ENCODE measurements around the gene TTC23. TPM values are rescaled to one million over a fixed set of nuclear protein-coding genes. Genes with fewer than 3 reads are reported as not detected.

Gene TTC23
- total and polyA plus RNA-seq, 2 donors (not counting 3 experiments of a cell fraction or from before 2014, with no cell fraction given) = 4.1 to 27.3 TPM

- intact Hi-C loops (cut with micrococcal nuclease) = loop anchor here (2.0 kb wide), 1 partner anchor 316 kb away; no protein-coding TSS in a partner anchor
- CTCF ChIA-PET = interaction anchor here (1.9 to 3.0 kb wide), 3 partner anchors 22 to 454 kb away, joined by 4 to 16 read pairs (median 8); partner anchors contain the start of gene SYNM
- Histone ChIP-seq H4K20me1 (replicated peaks; ENCODE audit: control insufficient read depth, extremely low read depth, insufficient read depth, low read length) (no peaks in the 10 kb centered on the region), H3K9me3 (replicated peaks; ENCODE audit: control insufficient read depth, insufficient read depth, low read length) (no peaks in the 10 kb centered on the region), H3K9me1 (replicated peaks; ENCODE audit: control insufficient read depth, extremely low read depth, insufficient read depth, low read length) (no peaks in the 10 kb centered on the region), H3K27ac (ENCODE audit: insufficient read depth, low read depth, low read length) (peak overlapping the region; percentile 89), H3K36me3 (ENCODE audit: control insufficient read depth in 2 of 2, extremely low read depth in 1 of 2, insufficient read depth in 2 of 2, low read length in 2 of 2) (no peaks in the 10 kb centered on the region), H3K27me3 (ENCODE audit: control insufficient read depth in 2 of 2, insufficient read depth in 2 of 2, low read length in 2 of 2) (no peaks in the 10 kb centered on the region), H3K9ac (replicated peaks; ENCODE audit: extremely low read depth, insufficient read depth, low read length) (peak overlapping the region; percentile 97), H2AFZ (ENCODE audit: low read depth, low read length) (peak overlapping the region; percentile 79), H3K4me1 (ENCODE audit: control insufficient read depth, extremely low read depth, insufficient read depth, low read length) (peaks cover 30% of the 10 kb centered on the region), H3K4me3 (replicated peaks in 1 of 3; ENCODE audit: insufficient read depth in 1 of 3, low read depth in 1 of 3, low read length in 3 of 3) (peak overlapping the region; percentile 77 to 100 (median 77)), H3K79me2 (ENCODE audit: control insufficient read depth, insufficient read depth, low read length) (peaks cover 27% of the 10 kb centered on the region), H3K4me2 (ENCODE audit: insufficient read depth, low read length) (peak overlapping the region; percentile 80)
- no TSS peak for BruUV-seq (replicated peaks)
- TF ChIP-seq FOS (IDR thresholded peaks at IDR 0.05; ENCODE audit: borderline replicate concordance, insufficient read depth, low read length) (no peak), MAX (IDR thresholded peaks at IDR 0.05; ENCODE audit: insufficient read depth, insufficient read length) (no peak), EZH2 (IDR thresholded peaks at IDR 0.05; ENCODE audit: borderline replicate concordance, low read depth, low read length, severe bottlenecking) (no peak)
- POLR2A ChIA-PET = no interaction called here
- DNase-seq (ENCODE audit: low read depth, low spot score) (no peak), FAIRE-seq (no peak)
- dilution Hi-C loops (cut with MboI; ENCODE audit: extremely low pct_ligation_motif_present, low sequenced_read_pairs) = no loop called here
Measured at GRCh38 chr15:99250494-99250856, 1.1 kb upstream of the TTC23 start.

- DNase-seq (ENCODE audit: low read depth, low spot score) (no peak), FAIRE-seq (no peak)
- peak overlapping the region; percentile 100 for H3K9ac ChIP-seq (replicated peaks; ENCODE audit: extremely low read depth, insufficient read depth, low read length)
- BruUV-seq (replicated peaks) = TSS peak; percentile 15
- H3K9me1 ChIP-seq (replicated peaks; ENCODE audit: control insufficient read depth, extremely low read depth, insufficient read depth, low read length) = no peaks in the 10 kb centered on the region
- peaks cover 27% of the 10 kb centered on the region for H3K79me2 ChIP-seq (ENCODE audit: control insufficient read depth, insufficient read depth, low read length)
- ChIA-PET CTCF (interaction anchor here (0.7 to 3.0 kb wide), 6 partner anchors 11 to 455 kb away, joined by 3 to 16 read pairs (median 4); partner anchors contain the start of gene SYNM), POLR2A (no interaction called here)
- dilution Hi-C loops (cut with MboI; ENCODE audit: extremely low pct_ligation_motif_present, low sequenced_read_pairs) (no loop called here), intact Hi-C loops (cut with micrococcal nuclease) (loop anchor here (2.0 kb wide), 1 partner anchor 317 kb away; no protein-coding TSS in a partner anchor)
- peak overlapping the region in 2 of 3 experiments; percentile 100 for H3K4me3 ChIP-seq (replicated peaks in 1 of 3; ENCODE audit: insufficient read depth in 1 of 3, low read depth in 1 of 3, low read length in 3 of 3)
- H3K27ac ChIP-seq (ENCODE audit: insufficient read depth, low read depth, low read length) = peak overlapping the region; percentile 89
- H2AFZ ChIP-seq (ENCODE audit: low read depth, low read length) = peak overlapping the region; percentile 63
- no peak for TF ChIP-seq POLR2AphosphoS5 (IDR thresholded peaks at IDR 0.05; ENCODE audit: insufficient read depth, low read depth, low read length)
- H3K4me1 ChIP-seq (ENCODE audit: control insufficient read depth, extremely low read depth, insufficient read depth, low read length) = peaks cover 30% of the 10 kb centered on the region
- H4K20me1 ChIP-seq (replicated peaks; ENCODE audit: control insufficient read depth, extremely low read depth, insufficient read depth, low read length) = no peaks in the 10 kb centered on the region
- no peaks in the 10 kb centered on the region for H3K27me3 ChIP-seq (ENCODE audit: control insufficient read depth in 2 of 2, insufficient read depth in 2 of 2, low read length in 2 of 2)
- H3K36me3 ChIP-seq (ENCODE audit: control insufficient read depth in 2 of 2, extremely low read depth in 1 of 2, insufficient read depth in 2 of 2, low read length in 2 of 2) = no peaks in the 10 kb centered on the region
- no peaks in the 10 kb centered on the region for H3K9me3 ChIP-seq (replicated peaks; ENCODE audit: control insufficient read depth, insufficient read depth, low read length)
- H3K4me2 ChIP-seq (ENCODE audit: insufficient read depth, low read length) = peak overlapping the region; percentile 80
Measured at GRCh38 chr15:99250001-99250400, 620 bp upstream of the TTC23 start.

Data from endothelial cell of umbilical vein (primary cell).